ENCODE measurements around the gene DNAJB9. TPM values are rescaled to one million over a fixed set of nuclear protein-coding genes. Genes with fewer than 3 reads are reported as not detected.

Gene DNAJB9
- total and polyA plus RNA-seq, 2 experiments from 2014 or later = 108 to 183 TPM

- no peak overlapping the region for H3K4me3 ChIP-seq
- DNase-seq (ENCODE audit: low read depth in 1 of 2, low spot score in 1 of 2) = no peak
- TF ChIP-seq CTCF (IDR thresholded peaks at IDR 0.05; ENCODE audit: low read depth, low read length) = no peak
- no peaks in the 10 kb centered on the region for H3K4me1 ChIP-seq (ENCODE audit: low read depth)
- H3K27me3 ChIP-seq = no peaks in the 10 kb centered on the region
- H3K9me3 ChIP-seq (ENCODE audit: low read depth) = no peaks in the 10 kb centered on the region
- no peaks in the 10 kb centered on the region for H3K36me3 ChIP-seq
- H3K27ac ChIP-seq = no peak overlapping the region
Measured at GRCh38 chr7:108598153-108598552, 28.5 kb downstream of the DNAJB9 start.

DNA sequence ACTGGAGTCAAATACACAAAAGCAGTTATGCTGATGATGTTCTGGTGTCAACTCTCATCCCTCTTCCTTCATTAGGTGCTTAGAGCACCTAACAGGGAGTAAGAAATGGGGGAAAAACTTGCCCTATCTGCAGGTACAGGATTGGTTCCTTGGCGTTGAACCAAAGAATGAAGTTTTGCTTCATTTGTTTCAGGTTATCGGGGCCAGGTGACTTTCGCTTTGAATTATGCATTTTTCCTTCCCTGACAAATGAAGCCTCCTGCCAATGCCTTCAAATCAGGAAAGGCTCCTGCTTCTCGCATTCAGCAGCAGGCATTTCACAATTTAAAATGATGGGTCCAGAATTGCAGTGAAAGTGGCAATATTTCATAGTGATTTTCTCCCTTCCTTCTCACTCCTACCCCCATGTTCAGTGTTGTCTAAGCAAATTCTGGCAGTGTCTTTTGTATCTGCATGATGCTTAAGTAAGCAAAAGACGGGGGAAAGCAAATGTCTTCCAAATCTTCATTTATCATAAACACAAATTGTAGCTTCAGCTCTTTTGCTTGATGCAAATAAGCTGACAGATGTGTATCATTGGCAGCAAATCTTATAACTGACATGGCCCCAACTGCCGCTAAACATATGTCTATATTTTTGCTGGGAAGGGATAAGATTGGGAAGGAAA lies 29.4 kb downstream of the DNAJB9 start:
- Histone ChIP-seq H3K36me3 (no peaks in the 10 kb centered on the region), H3K9me3 (ENCODE audit: low read depth) (no peaks in the 10 kb centered on the region), H3K4me3 (no peak overlapping the region), H3K27ac (no peak overlapping the region), H3K27me3 (no peaks in the 10 kb centered on the region), H3K4me1 (ENCODE audit: low read depth) (no peaks in the 10 kb centered on the region)
- TF ChIP-seq CTCF (IDR thresholded peaks at IDR 0.05; ENCODE audit: low read depth, low read length) = no peak
- no peak for DNase-seq (ENCODE audit: low read depth in 1 of 2, low spot score in 1 of 2)

- H3K4me1 ChIP-seq (ENCODE audit: low read depth) = no peaks in the 10 kb centered on the region
- H3K27ac ChIP-seq = no peak overlapping the region
- no peaks in the 10 kb centered on the region for H3K27me3 ChIP-seq
- H3K36me3 ChIP-seq = no peaks in the 10 kb centered on the region
- no peak for TF ChIP-seq CTCF (IDR thresholded peaks at IDR 0.05; ENCODE audit: low read depth, low read length)
- DNase-seq (ENCODE audit: low read depth in 1 of 2, low spot score in 1 of 2) = no peak
- no peak overlapping the region for H3K4me3 ChIP-seq
- H3K9me3 ChIP-seq (ENCODE audit: low read depth) = no peaks in the 10 kb centered on the region
Measured at GRCh38 chr7:108600399-108600798, 30.7 kb downstream of the DNAJB9 start.

DNA sequence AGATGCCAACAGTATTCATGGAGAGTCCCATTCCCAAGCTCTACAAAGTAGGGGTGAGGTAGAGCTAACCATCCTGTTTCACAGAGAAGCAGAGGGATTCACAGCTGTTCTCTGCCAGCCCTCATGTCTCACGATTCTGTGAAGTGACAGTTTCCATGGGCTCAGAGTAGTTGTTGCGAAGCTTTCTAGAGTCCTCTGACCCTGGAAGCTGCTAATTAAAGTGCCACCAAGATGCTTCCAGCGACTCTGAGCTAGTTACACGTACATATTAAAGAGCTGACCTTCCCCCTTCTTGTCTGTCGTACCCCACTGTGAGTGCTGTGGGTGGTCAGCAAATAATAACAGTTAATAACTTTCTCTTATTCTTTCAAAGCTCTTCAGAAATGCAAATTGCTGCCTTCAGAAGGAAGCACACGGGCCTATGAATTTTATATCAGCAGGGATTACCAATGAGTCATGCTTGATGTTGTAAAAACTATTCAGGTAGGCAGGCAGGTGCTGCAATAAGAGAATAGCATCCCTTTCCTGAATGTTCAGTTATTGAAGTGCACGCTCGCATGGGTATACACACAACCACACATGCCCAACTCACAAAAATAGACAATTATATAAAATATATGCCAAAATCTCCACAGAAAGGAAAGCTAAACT lies 34.1 kb downstream of the DNAJB9 start:
- no peaks in the 10 kb centered on the region for H3K9me3 ChIP-seq (ENCODE audit: low read depth)
- H3K27ac ChIP-seq = no peak overlapping the region
- H3K36me3 ChIP-seq = no peaks in the 10 kb centered on the region
- H3K27me3 ChIP-seq = no peaks in the 10 kb centered on the region
- no peaks in the 10 kb centered on the region for H3K4me1 ChIP-seq (ENCODE audit: low read depth)
- TF ChIP-seq CTCF (IDR thresholded peaks at IDR 0.05; ENCODE audit: low read depth, low read length) = no peak
- DNase-seq (ENCODE audit: low read depth in 1 of 2, low spot score in 1 of 2) = no peak
- H3K4me3 ChIP-seq = no peak overlapping the region

DNA sequence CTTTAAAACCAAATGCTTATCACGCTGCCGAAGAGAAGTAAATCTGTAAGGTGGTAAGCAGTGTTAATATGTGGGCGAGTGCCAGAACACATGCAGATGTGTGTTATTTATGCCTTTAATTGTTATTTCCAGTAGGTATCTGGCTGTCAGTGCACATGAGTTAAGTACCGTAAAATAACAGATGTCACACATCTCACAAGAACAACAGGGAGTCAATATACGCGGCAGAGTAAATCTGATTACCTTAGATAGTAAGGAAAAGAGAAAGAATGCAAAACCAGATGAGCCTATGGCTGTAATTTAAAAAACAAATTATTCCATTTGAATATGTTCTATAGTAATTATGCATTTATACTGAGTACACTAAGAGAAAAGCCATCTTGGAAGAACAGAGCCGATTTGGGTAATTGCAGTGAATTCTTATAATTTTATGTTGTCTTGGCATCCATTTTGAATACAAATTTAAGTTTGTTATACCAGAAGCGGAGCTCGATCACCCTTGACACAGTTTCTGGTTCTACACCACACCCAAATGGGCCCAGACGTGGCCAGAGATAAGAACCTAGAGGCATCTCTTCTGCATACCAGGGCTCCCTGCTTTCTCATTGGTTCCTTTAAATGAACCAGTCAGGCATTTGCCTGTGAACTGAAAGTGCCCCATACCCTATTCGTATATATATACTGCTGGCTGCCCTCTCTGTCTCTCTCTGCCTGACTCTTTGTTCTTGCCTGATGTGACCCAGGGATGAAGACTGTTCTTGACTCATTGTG lies 34.8 kb downstream of the DNAJB9 start:
- H3K27ac ChIP-seq = no peak overlapping the region
- H3K4me1 ChIP-seq (ENCODE audit: low read depth) = no peaks in the 10 kb centered on the region
- DNase-seq (ENCODE audit: low read depth in 1 of 2, low spot score in 1 of 2) = no peak
- TF ChIP-seq CTCF (IDR thresholded peaks at IDR 0.05; ENCODE audit: low read depth, low read length) = no peak
- H3K27me3 ChIP-seq = no peaks in the 10 kb centered on the region
- no peaks in the 10 kb centered on the region for H3K36me3 ChIP-seq
- H3K9me3 ChIP-seq (ENCODE audit: low read depth) = no peaks in the 10 kb centered on the region
- no peak overlapping the region for H3K4me3 ChIP-seq
